Measurements from ENCODE around the gene CBLB. TPM values are rescaled to one million over a fixed set of nuclear protein-coding genes. Genes with fewer than 3 reads are reported as not detected.
"Not testable (repeated sequence)": the region's sequence is repeated elsewhere in the genome, so short reads cannot be mapped to it uniquely, and the experiment has no call there.

The CBLB gene
- total RNA-seq, 2 experiments from 2014 or later = 125 to 158 TPM

GRCh38 chr3:105822171-105823123 is 46.4 kb downstream of the CBLB start:
- Mint-ChIP-seq H3K27ac (peak overlapping the region; percentile 85), H3K9me3 (ENCODE audit: low read depth) (no peaks in the 10 kb centered on the region), H3K4me3 (peak overlapping the region; percentile 31), H3K36me3 (peaks cover 64% of the 10 kb centered on the region), H3K4me1 (peaks cover 67% of the 10 kb centered on the region), H3K27me3 (no peaks in the 10 kb centered on the region)
- no peak for ATAC-seq
- DNase-seq = no peak
- CTCF ChIA-PET = interaction anchor here (1.3 to 2.6 kb wide), 2 partner anchors 11 to 21 kb away, joined by 3 to 6 read pairs; no protein-coding TSS in a partner anchor

GRCh38 chr3:105821433-105821832 is 47.4 kb downstream of the CBLB start:
- Mint-ChIP-seq H3K27me3 (no peaks in the 10 kb centered on the region), H3K27ac (peak overlapping the region; percentile 1), H3K4me1 (peaks cover 65% of the 10 kb centered on the region), H3K4me3 (no peak overlapping the region), H3K9me3 (ENCODE audit: low read depth) (no peaks in the 10 kb centered on the region), H3K36me3 (peaks cover 64% of the 10 kb centered on the region)
- ATAC-seq (no peak), DNase-seq (no peak)
- CTCF ChIA-PET = no interaction called here

GRCh38 chr3:105816833-105817232 is 52.0 kb downstream of the CBLB start:
- DNase-seq (no peak), ATAC-seq (no peak)
- no peak overlapping the region for H3K27ac Mint-ChIP-seq
- H3K36me3 Mint-ChIP-seq = peaks cover 58% of the 10 kb centered on the region
- H3K9me3 Mint-ChIP-seq (ENCODE audit: low read depth) = peaks cover 2% of the 10 kb centered on the region
- no peak overlapping the region for H3K4me3 Mint-ChIP-seq
- CTCF ChIA-PET = no interaction called here
- H3K4me1 Mint-ChIP-seq = peaks cover 48% of the 10 kb centered on the region
- no peaks in the 10 kb centered on the region for H3K27me3 Mint-ChIP-seq

- H3K27ac Mint-ChIP-seq; H3K4me3 Mint-ChIP-seq; CTCF ChIA-PET; H3K9me3 Mint-ChIP-seq (ENCODE audit: low read depth); ATAC-seq; DNase-seq; H3K27me3 Mint-ChIP-seq: not testable (repeated sequence)
- peaks cover 43% of the 10 kb centered on the region for H3K4me1 Mint-ChIP-seq
- H3K36me3 Mint-ChIP-seq = peaks cover 51% of the 10 kb centered on the region
Observed at GRCh38 chr3:105815331-105815730, 53.5 kb downstream of the CBLB start.

GRCh38 chr3:105813710-105814109 is 55.1 kb downstream of the CBLB start:
- CTCF ChIA-PET = interaction anchor here (1.5 to 1.8 kb wide), 2 partner anchors 12 to 15 kb away, joined by 3 to 5 read pairs; no protein-coding TSS in a partner anchor
- Mint-ChIP-seq H3K9me3 (ENCODE audit: low read depth) (peaks cover 2% of the 10 kb centered on the region), H3K4me1 (peaks cover 48% of the 10 kb centered on the region), H3K27me3 (no peaks in the 10 kb centered on the region), H3K4me3 (no peak overlapping the region), H3K36me3 (peaks cover 44% of the 10 kb centered on the region), H3K27ac (no peak overlapping the region)
- DNase-seq = no peak
- ATAC-seq = no peak

GRCh38 chr3:105812194-105812586 is 56.6 kb downstream of the CBLB start:
- no peak for DNase-seq
- Mint-ChIP-seq H3K4me1 (peaks cover 52% of the 10 kb centered on the region), H3K27me3 (no peaks in the 10 kb centered on the region), H3K27ac (no peak overlapping the region), H3K9me3 (ENCODE audit: low read depth) (peaks cover 2% of the 10 kb centered on the region), H3K4me3 (no peak overlapping the region), H3K36me3 (peaks cover 46% of the 10 kb centered on the region)
- CTCF ChIA-PET = interaction anchor here (1.8 kb wide), 1 partner anchor 17 kb away, joined by 3 read pairs; no protein-coding TSS in a partner anchor
- no peak for ATAC-seq

GRCh38 chr3:105811518-105812193 is 57.2 kb downstream of the CBLB start:
- Mint-ChIP-seq H3K4me3 (no peak overlapping the region), H3K4me1 (peaks cover 53% of the 10 kb centered on the region), H3K27ac (no peak overlapping the region), H3K9me3 (ENCODE audit: low read depth) (peaks cover 2% of the 10 kb centered on the region), H3K36me3 (peaks cover 43% of the 10 kb centered on the region), H3K27me3 (no peaks in the 10 kb centered on the region)
- ATAC-seq (no peak), DNase-seq (no peak)
- CTCF ChIA-PET = interaction anchor here (1.0 kb wide), 1 partner anchor 12 kb away, joined by 6 read pairs; no protein-coding TSS in a partner anchor

- Mint-ChIP-seq H3K4me3 (no peak overlapping the region), H3K27me3 (no peaks in the 10 kb centered on the region), H3K27ac (peak overlapping the region; percentile 57), H3K4me1 (peaks cover 62% of the 10 kb centered on the region), H3K9me3 (ENCODE audit: low read depth) (peaks cover 3% of the 10 kb centered on the region), H3K36me3 (peaks cover 35% of the 10 kb centered on the region)
- DNase-seq (no peak), ATAC-seq (peak; percentile 26)
- CTCF ChIA-PET = interaction anchor here (1.3 to 1.4 kb wide), 3 partner anchors 19 to 70 kb away, joined by 3 to 4 read pairs (median 3); no protein-coding TSS in a partner anchor
Observed at GRCh38 chr3:105809208-105809888, 59.5 kb downstream of the CBLB start.

- H3K4me1 Mint-ChIP-seq = peaks cover 61% of the 10 kb centered on the region
- DNase-seq (no peak), ATAC-seq (no peak)
- H3K4me3 Mint-ChIP-seq = no peak overlapping the region
- CTCF ChIA-PET = no interaction called here
- peaks cover 37% of the 10 kb centered on the region for H3K36me3 Mint-ChIP-seq
- peaks cover 3% of the 10 kb centered on the region for H3K9me3 Mint-ChIP-seq (ENCODE audit: low read depth)
- H3K27ac Mint-ChIP-seq = peak overlapping the region; percentile 52
- H3K27me3 Mint-ChIP-seq = no peaks in the 10 kb centered on the region
Observed at GRCh38 chr3:105807701-105808100, 61.1 kb downstream of the CBLB start.

- Mint-ChIP-seq H3K36me3 (peaks cover 36% of the 10 kb centered on the region), H3K4me1 (peaks cover 62% of the 10 kb centered on the region), H3K9me3 (ENCODE audit: low read depth) (peaks cover 3% of the 10 kb centered on the region), H3K4me3 (no peak overlapping the region), H3K27ac (peak overlapping the region; percentile 28), H3K27me3 (no peaks in the 10 kb centered on the region)
- ATAC-seq (no peak), DNase-seq (no peak)
- CTCF ChIA-PET = interaction anchor here (1.0 to 1.6 kb wide), 3 partner anchors 12 to 30 kb away, joined by 3 to 5 read pairs (median 4); no protein-coding TSS in a partner anchor
Observed at GRCh38 chr3:105807146-105807545, 61.7 kb downstream of the CBLB start.

GRCh38 chr3:105806359-105806758 is 62.5 kb downstream of the CBLB start:
- ATAC-seq = peak; percentile 93
- Mint-ChIP-seq H3K27me3 (no peaks in the 10 kb centered on the region), H3K4me1 (peaks cover 64% of the 10 kb centered on the region), H3K4me3 (peak overlapping the region; percentile 30), H3K9me3 (ENCODE audit: low read depth) (peaks cover 3% of the 10 kb centered on the region), H3K36me3 (peaks cover 39% of the 10 kb centered on the region), H3K27ac (peak overlapping the region; percentile 75)
- no peak for DNase-seq
- CTCF ChIA-PET = interaction anchor here (1.0 to 1.6 kb wide), 5 partner anchors 13 to 62 kb away, joined by 3 to 5 read pairs (median 4); no protein-coding TSS in a partner anchor

- H3K36me3 Mint-ChIP-seq = peaks cover 41% of the 10 kb centered on the region
Observed at GRCh38 chr3:105805404-105805803, 63.4 kb downstream of the CBLB start.

More at GRCh38 chr3:105805404-105805803, 63.4 kb downstream of the CBLB start:
- ATAC-seq (no peak), DNase-seq (no peak)
- no peaks in the 10 kb centered on the region for H3K27me3 Mint-ChIP-seq
- peaks cover 3% of the 10 kb centered on the region for H3K9me3 Mint-ChIP-seq (ENCODE audit: low read depth)
- H3K4me1 Mint-ChIP-seq = peaks cover 68% of the 10 kb centered on the region
- H3K4me3 Mint-ChIP-seq = peak overlapping the region; percentile 9
- CTCF ChIA-PET = no interaction called here
- peak overlapping the region; percentile 75 for H3K27ac Mint-ChIP-seq
